Activated CD8-positive, alpha-beta memory T cell treated with anti-CD3 and anti-CD28 coated beads for 4 hours (primary cell): ENCODE data around the gene SPATA9.
"Not testable (repeated sequence)": the region's sequence is repeated elsewhere in the genome, so short reads cannot be mapped to it uniquely, and the experiment has no call there.

Experiments used
- DNase-seq, 2 donors: peaks; one replicate each; pipeline ENCODE4 v3.0.0-alpha.2; 2020; ENCODE audit warnings: low read depth in 2 of 2

SPATA9 gene

GRCh38 chr5:95717439-95717838 lies 34.6 kb upstream of the SPATA9 start:
- no peak for DNase-seq

GRCh38 chr5:95715799-95716461 lies 33.1 kb upstream of the SPATA9 start:
- no peak for DNase-seq

GRCh38 chr5:95713960-95714710 lies 31.3 kb upstream of the SPATA9 start:
- no peak for DNase-seq

- not testable (repeated sequence) for DNase-seq
These were observed 30.5 kb upstream of the SPATA9 start for GRCh38 chr5:95713246-95713645.

GRCh38 chr5:95712347-95712958 lies 29.7 kb upstream of the SPATA9 start:
- DNase-seq = no peak

- no peak for DNase-seq
These were observed 28.9 kb upstream of the SPATA9 start for GRCh38 chr5:95711501-95712346.

- not testable (repeated sequence) for DNase-seq
These were observed 28.1 kb upstream of the SPATA9 start for GRCh38 chr5:95710651-95711500.

GRCh38 chr5:95709967-95710650 lies 27.3 kb upstream of the SPATA9 start:
- no peak for DNase-seq

- no peak for DNase-seq
These were observed 26.1 kb upstream of the SPATA9 start for GRCh38 chr5:95708876-95709275.

GRCh38 chr5:95707534-95708188 lies 24.9 kb upstream of the SPATA9 start:
- DNase-seq = not testable (repeated sequence)

- no peak for DNase-seq
These were observed 24.3 kb upstream of the SPATA9 start for GRCh38 chr5:95707055-95707454.

GRCh38 chr5:95706196-95706595 lies 23.4 kb upstream of the SPATA9 start:
- not testable (repeated sequence) for DNase-seq

GRCh38 chr5:95704150-95704549 lies 21.4 kb upstream of the SPATA9 start:
- no peak for DNase-seq

GRCh38 chr5:95701074-95701473 lies 18.3 kb upstream of the SPATA9 start:
- DNase-seq = no peak

- no peak for DNase-seq
These were observed 16.5 kb upstream of the SPATA9 start for GRCh38 chr5:95699337-95699736.

- DNase-seq = no peak
These were observed 15.2 kb upstream of the SPATA9 start for GRCh38 chr5:95697781-95698681.

GRCh38 chr5:95690333-95690732 lies 7.5 kb upstream of the SPATA9 start:
- no peak for DNase-seq

- DNase-seq = no peak
These were observed 6.9 kb upstream of the SPATA9 start for GRCh38 chr5:95689680-95690079.

GRCh38 chr5:95686651-95687050 lies 3.9 kb upstream of the SPATA9 start:
- no peak for DNase-seq
